Endothelial cell of umbilical vein (primary cell): ENCODE measurements around the gene NEDD9. TPM values are rescaled to one million over a fixed set of nuclear protein-coding genes. Genes with fewer than 3 reads are reported as not detected.

ENCODE experiments used
- BruUV-seq: library from RNA; stranded (reverse); fragments of 400-500 nt; replicated peaks from 2 replicates; lab custom pipeline; 2021; lab: Mats Ljungman, UMichigan
- CTCF ChIA-PET: fragments of 300-600, 350-600 bp; sonication (Branson Sonifier 250); formaldehyde crosslinking; loops from one replicate; lab custom pipeline; 2021; ENCODE audit warnings: antibody characterized with exemption, inconsistent platforms; lab: Charles Lee
- POLR2A ChIA-PET: fragments of 300-600, 350-600 bp; sonication (Branson Sonifier 250); formaldehyde crosslinking; loops from one replicate; lab custom pipeline; 2021; ENCODE audit warnings: antibody characterized with exemption, inconsistent platforms; lab: Charles Lee
- DNase-seq: peaks from one replicate; pipeline ENCODE4 v3.0.0-alpha.2; 2011; ENCODE audit warnings: low read depth, low spot score
- FAIRE-seq: peaks from 2 replicates; lab custom pipeline; 2011; peaks lifted over from hg19 to GRCh38; lab: Jason Lieb, UNC
- H2AFZ ChIP-seq: 2 replicates; pipeline ENCODE4 v1.6.0; 2012; ENCODE audit warnings: low read depth, low read length, control low read depth, inconsistent platforms
- H3K27ac ChIP-seq: 2 replicates; pipeline ENCODE4 v1.5.1; 2011; ENCODE audit warnings: low read depth, mild to moderate bottlenecking, control low read depth, low read length, moderate library complexity; ENCODE audit not compliant: insufficient read depth
- H3K27me3 ChIP-seq, 2 experiments: 2 replicates each; pipeline versions ENCODE4 v1.6.0 to v1.6.1; 2011; ENCODE audit warnings: low read length in 2 of 2, mixed read lengths in 1 of 2; ENCODE audit not compliant: control insufficient read depth in 2 of 2, insufficient read depth in 2 of 2
- H3K36me3 ChIP-seq, 2 experiments: 2 replicates in 1 of 2; 3 replicates in 1 of 2; pipeline ENCODE4 v1.5.1; 2011; ENCODE audit warnings: low read length in 2 of 2, mild to moderate bottlenecking in 1 of 2, moderate library complexity in 1 of 2; ENCODE audit not compliant: control insufficient read depth in 2 of 2, insufficient read depth in 2 of 2; ENCODE audit errors: extremely low read depth in 1 of 2
- H3K4me1 ChIP-seq: 3 replicates; pipeline ENCODE4 v1.5.1; 2011; ENCODE audit warnings: mild to moderate bottlenecking, low read length; ENCODE audit not compliant: control insufficient read depth, insufficient read depth; ENCODE audit errors: extremely low read depth
- H3K4me2 ChIP-seq: 2 replicates; pipeline ENCODE4 v1.6.1; 2011; ENCODE audit warnings: low read length, control low read depth, mixed read lengths; ENCODE audit not compliant: insufficient read depth
- H3K4me3 ChIP-seq, 3 experiments: fragments of 200-600 bp in 1 of 3; sonication (generic), shearing (Covaris generic) in 1 of 3; replicated peaks in 1 of 3; 2 replicates each; pipeline ENCODE4 v1.5.1; 2011 to 2016; ENCODE audit warnings: control low read depth in 3 of 3, low read length in 3 of 3, mild to moderate bottlenecking in 2 of 3, inconsistent platforms in 1 of 3, low read depth in 1 of 3, moderate library complexity in 1 of 3; ENCODE audit not compliant: insufficient read depth in 1 of 3
- H3K79me2 ChIP-seq: 2 replicates; pipeline ENCODE4 v1.6.0; 2012; ENCODE audit warnings: low read length, inconsistent platforms; ENCODE audit not compliant: control insufficient read depth, insufficient read depth
- H3K9ac ChIP-seq: replicated peaks from 2 replicates; pipeline ENCODE3; 2011; ENCODE audit warnings: low read length, control low read depth; ENCODE audit not compliant: insufficient read depth; ENCODE audit errors: extremely low read depth
- H3K9me1 ChIP-seq: replicated peaks from 3 replicates; pipeline ENCODE4 v1.6.0; 2011; ENCODE audit warnings: mild to moderate bottlenecking, low read length; ENCODE audit not compliant: control insufficient read depth, insufficient read depth; ENCODE audit errors: extremely low read depth
- H3K9me3 ChIP-seq: replicated peaks from 2 replicates; pipeline ENCODE4 v1.5.1; 2012; ENCODE audit warnings: low read length, inconsistent platforms; ENCODE audit not compliant: control insufficient read depth, insufficient read depth
- H4K20me1 ChIP-seq: replicated peaks from 2 replicates; pipeline ENCODE3; 2011; ENCODE audit warnings: mild to moderate bottlenecking, low read length; ENCODE audit not compliant: control insufficient read depth, insufficient read depth; ENCODE audit errors: extremely low read depth
- CTCF ChIP-seq, 2 donors: IDR thresholded peaks; 1 replicate in 1 of 2; 2 replicates in 1 of 2; pipeline ENCODE4 v1.5.1; 2011; ENCODE audit warnings: low read length in 2 of 2, mild to moderate bottlenecking in 2 of 2, moderate library complexity in 2 of 2, control low read depth in 1 of 2, inconsistent platforms in 1 of 2, low read depth in 1 of 2; ENCODE audit not compliant: insufficient read depth in 1 of 2; ENCODE audit errors: extremely low read depth in 1 of 2
- EZH2 ChIP-seq: IDR thresholded peaks from 2 replicates; pipeline ENCODE4 v1.6.1; 2012; ENCODE audit warnings: borderline replicate concordance, low read depth, mild to moderate bottlenecking, moderate library complexity, low read length, inconsistent platforms; ENCODE audit not compliant: severe bottlenecking
- FOS ChIP-seq: IDR thresholded peaks from 2 replicates; pipeline ENCODE4 v1.6.1; 2011; ENCODE audit warnings: mild to moderate bottlenecking, low read length, moderate library complexity, borderline replicate concordance; ENCODE audit not compliant: insufficient read depth
- GATA2 ChIP-seq: IDR thresholded peaks from 2 replicates; pipeline ENCODE4 v1.7.0; 2011; ENCODE audit warnings: low read depth, mild to moderate bottlenecking, moderate library complexity, mixed read lengths, low read length; ENCODE audit not compliant: insufficient read length, insufficient read depth
- JUN ChIP-seq: IDR thresholded peaks from 2 replicates; pipeline ENCODE4 v1.6.1; 2011; ENCODE audit warnings: borderline replicate concordance, low read depth; ENCODE audit not compliant: insufficient read length, insufficient read depth
- MYC ChIP-seq: IDR thresholded peaks from one replicate; pipeline ENCODE4 v1.6.1; 2011; ENCODE audit warnings: mild to moderate bottlenecking, low read depth, low read length
- POLR2A ChIP-seq: IDR thresholded peaks from 2 replicates; pipeline ENCODE4 v1.6.1; 2012; ENCODE audit warnings: low read depth, mild to moderate bottlenecking, control low read depth, low read length
- POLR2AphosphoS5 ChIP-seq: IDR thresholded peaks from 2 replicates; pipeline ENCODE4 v1.6.1; 2012; ENCODE audit warnings: low read depth, mild to moderate bottlenecking, control low read depth, low read length, moderate library complexity; ENCODE audit not compliant: insufficient read depth
- dilution Hi-C: fragments of 300-500 bp; cut with MboI; formaldehyde crosslinking; loops from one replicate; pipeline ENCODE4 v1.15.0; 2019; ENCODE audit warnings: low sequenced_read_pairs; ENCODE audit not compliant: extremely low pct_ligation_motif_present
- intact Hi-C: fragments of 100-400 bp; cut with micrococcal nuclease; formaldehyde crosslinking; loops from one replicate; pipeline ENCODE4 v1.10.0; 2022
- polyA plus RNA-seq, 4 experiments: library from polyadenylated mRNA; depleted of rRNA in 3 of 4; stranded (reverse) in 3 of 4; unstranded in 1 of 4; fragments of >200 nt; gene quantifications; 2 replicates each; pipeline versions ENCODE4 v1.2.1 to v1.2.3, GENCODE V29; 2011 to 2012; ENCODE audit warnings: missing spikeins in 1 of 4
- total RNA-seq: library from RNA; stranded (reverse); gene quantifications from 2 replicates; pipeline ENCODE4 v1.2.3, GENCODE V29; 2021
- TF ChIP-seq, protein P1 (sequence below): IDR thresholded peaks from 2 replicates; pipeline ENCODE4 v1.6.1; 2011; ENCODE audit not compliant: insufficient read depth, insufficient read length

NEDD9 gene
- total and polyA plus RNA-seq, 2 donors (not counting 3 experiments of a cell fraction or from before 2014, with no cell fraction given): 55.2 to 61.0 TPM

DNA sequence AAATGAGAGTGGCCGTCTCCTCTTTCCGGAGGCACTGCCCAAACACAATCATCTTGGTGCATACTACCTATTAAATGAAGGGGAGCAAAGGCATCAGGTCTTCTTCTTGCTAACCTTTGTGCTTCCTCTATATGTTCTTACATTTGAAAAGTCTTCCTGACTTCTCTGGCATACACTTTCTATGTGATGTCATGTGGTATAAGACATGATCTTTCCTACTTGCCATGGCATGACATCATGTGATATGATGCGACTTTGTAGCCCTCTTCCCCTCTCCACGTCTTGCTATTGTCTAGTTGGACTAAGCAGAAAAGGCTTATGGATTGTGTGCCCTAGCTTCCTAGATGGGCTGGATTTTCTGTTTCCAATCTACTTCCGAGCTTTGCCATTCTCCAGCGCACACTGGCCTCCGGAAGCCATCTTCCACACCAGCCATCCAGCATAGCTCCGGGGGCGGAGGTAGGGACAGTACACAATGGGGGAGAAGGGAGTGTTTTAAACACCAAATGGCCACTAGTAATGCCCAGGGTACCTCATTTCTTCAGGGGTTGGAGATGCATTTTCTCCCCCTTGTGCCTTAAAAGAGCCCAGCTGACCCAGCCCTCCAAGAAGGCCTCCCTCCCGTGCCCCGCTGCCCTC, 8.8 kb upstream of the NEDD9 start:
- Histone ChIP-seq H3K27ac (no peak overlapping the region), H3K4me2 (no peak overlapping the region), H3K36me3 (no peaks in the 10 kb centered on the region), H3K9me1 (no peaks in the 10 kb centered on the region), H3K4me3 (no peak overlapping the region), H2AFZ (no peak overlapping the region), H3K27me3 (no peaks in the 10 kb centered on the region), H3K4me1 (peaks cover 5% of the 10 kb centered on the region), H4K20me1 (no peaks in the 10 kb centered on the region), H3K79me2 (no peaks in the 10 kb centered on the region), H3K9ac (no peak overlapping the region), H3K9me3 (no peaks in the 10 kb centered on the region)
- CTCF ChIA-PET: interaction anchor here (0.6 to 3.8 kb wide), 19 partner anchors 8 to 335 kb away, joined by 3 to 50 read pairs (median 4); partner anchors contain the start of gene NEDD9
- dilution Hi-C loops (no loop called here), intact Hi-C loops (loop anchor here (1.0 kb wide), 1 partner anchor 255 kb away; no protein-coding TSS in a partner anchor)
- POLR2A ChIA-PET: no interaction called here
- DNase-seq (no peak), FAIRE-seq (no peak)
- TF ChIP-seq MYC: no peak
- TF ChIP-seq FOS: no peak
- no peak for TF ChIP-seq CTCF (IDR thresholded peaks at IDR 0.05; ENCODE audit: extremely low read depth in 1 of 2, insufficient read depth in 1 of 2, low read depth in 1 of 2, low read length in 2 of 2)
- TF ChIP-seq GATA2: no peak
- no peak for TF ChIP-seq POLR2AphosphoS5
- TF ChIP-seq POLR2A: no peak
- no peak for TF ChIP-seq EZH2
- TF ChIP-seq, protein P1, sequence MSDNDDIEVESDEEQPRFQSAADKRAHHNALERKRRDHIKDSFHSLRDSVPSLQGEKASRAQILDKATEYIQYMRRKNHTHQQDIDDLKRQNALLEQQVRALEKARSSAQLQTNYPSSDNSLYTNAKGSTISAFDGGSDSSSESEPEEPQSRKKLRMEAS: no peak
- no peak for TF ChIP-seq JUN
- BruUV-seq: no TSS peak
